ENCODE results near the gene ARHGAP36.
A peak's percentile ranks its signal among the peaks of the same experiment; 100 is the strongest.

The ARHGAP36 gene, protein sequence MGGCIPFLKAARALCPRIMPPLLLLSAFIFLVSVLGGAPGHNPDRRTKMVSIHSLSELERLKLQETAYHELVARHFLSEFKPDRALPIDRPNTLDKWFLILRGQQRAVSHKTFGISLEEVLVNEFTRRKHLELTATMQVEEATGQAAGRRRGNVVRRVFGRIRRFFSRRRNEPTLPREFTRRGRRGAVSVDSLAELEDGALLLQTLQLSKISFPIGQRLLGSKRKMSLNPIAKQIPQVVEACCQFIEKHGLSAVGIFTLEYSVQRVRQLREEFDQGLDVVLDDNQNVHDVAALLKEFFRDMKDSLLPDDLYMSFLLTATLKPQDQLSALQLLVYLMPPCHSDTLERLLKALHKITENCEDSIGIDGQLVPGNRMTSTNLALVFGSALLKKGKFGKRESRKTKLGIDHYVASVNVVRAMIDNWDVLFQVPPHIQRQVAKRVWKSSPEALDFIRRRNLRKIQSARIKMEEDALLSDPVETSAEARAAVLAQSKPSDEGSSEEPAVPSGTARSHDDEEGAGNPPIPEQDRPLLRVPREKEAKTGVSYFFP

DNA sequence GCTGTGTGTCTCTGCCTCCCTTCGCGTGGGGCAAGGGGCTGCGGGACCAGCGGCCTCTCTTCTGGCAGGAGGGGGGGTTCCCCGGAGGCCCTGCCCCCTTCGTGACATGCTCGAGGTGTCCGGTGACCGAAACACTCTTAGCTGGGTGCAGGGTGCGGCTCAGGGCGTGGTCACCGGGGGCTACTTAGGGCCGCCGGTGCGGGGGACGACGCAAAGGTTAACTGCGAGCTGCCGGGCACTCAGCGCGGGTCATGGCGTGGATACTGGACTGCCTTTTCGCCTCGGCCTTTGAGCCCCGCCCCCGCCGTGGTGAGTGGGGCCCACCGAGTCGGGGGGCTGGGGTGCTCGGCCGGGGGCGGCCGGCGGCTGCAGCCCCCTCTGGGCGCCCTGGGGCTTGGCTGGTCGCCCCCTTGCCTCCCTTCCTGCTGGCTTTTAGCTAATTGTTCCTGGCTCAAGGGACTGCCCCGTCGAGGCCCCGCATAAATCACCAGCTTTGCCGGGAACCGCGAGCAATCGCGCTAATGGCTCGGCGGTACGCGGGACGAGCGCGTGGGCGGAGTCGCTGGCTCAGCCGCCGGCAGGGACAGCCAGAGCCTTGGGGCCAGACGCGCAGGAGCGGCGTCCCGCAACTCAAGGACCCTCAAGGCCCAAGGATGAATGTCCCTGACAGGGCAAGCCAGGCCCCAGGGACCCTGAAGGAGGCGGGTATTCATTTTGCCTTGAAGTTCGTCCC is at the start of gene ARHGAP36:
Gene ARHGAP36, plus strand, starts transcription at position 211 of the 733 bp plus-strand sequence. CDS start 23,320 bp downstream, outside the sequence.
- DNase-seq = no peak

DNA sequence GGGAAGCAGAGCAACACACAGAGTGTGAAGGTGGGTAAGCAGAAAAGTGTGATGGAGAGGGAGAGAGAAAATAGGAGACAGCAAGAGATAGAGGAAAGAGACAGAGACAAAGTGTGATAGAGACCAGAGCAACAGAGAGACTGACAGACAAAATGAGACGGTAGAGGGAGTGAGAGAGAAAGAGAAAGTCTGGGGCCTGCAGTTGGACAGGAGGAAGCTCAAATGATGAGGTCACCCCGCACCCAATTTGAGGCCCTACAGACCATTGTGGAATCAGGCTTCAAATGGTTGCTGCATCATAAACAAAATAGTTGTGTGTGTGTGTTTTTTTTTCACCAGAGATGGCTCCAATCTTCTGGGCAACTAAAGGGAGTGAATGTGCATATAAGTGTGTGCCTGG is 48.0 kb upstream of the ARHGAP36 start:
- DNase-seq = no peak

DNA sequence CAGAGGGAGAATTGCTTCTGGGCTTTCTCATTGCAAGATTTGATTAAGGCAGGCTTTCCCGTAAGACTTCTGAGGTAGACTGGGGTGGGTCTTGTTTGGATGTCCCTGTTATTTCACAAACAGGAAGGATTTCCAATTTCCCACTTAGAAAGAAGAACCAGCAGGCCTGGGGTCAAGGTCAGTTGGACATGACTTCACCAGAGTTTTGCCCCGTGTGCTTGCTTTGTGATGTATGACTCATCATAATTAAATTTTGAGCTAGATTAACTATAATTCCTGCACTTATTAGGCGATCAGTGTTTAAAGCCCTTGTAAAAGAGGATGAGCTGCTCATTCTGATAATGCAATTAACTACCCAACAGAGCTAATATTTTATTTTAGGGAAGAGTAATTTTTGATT is 32.8 kb upstream of the ARHGAP36 start:
- DNase-seq = no peak

DNA sequence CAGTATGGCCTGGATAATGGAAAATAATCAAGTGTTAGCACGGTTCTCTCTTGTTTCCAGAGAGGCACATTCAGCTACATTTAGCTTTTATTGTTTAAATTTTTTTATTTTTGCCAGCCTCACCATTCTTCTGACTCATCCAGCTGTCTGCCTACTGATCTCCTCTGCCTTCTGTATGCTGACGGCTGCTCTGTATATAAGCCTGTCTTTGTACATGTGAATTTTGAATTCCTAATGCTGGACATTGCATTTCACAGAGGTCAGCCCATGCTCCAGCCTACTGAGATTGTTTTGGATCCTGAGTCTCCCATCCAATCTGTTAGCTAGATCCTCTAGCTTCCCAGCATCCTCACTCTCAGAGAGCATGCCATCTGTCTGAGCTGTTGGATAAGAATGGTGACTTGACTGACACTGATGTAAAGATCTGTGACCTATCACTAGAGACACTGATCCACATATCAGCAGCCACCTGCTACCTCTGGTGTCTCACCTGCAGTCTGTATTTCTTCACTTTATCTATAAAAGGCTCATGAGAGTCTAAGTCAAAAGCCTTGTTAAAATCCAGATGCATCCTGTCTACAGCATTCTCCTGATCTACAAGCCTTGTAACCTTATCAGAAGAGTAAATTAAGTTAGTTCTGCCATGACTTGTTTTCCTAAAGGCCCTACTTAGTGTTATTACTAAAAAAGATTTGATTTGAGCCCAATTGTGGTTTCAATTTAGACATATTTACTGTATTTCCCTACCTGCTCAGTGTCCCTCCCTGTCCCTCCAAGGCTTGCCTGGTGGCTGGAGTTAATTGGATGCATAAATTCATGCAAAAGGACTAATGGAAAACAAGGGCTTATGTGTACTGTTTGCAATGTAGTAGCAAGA is 25.6 kb upstream of the ARHGAP36 start:
- DNase-seq = no peak

DNA sequence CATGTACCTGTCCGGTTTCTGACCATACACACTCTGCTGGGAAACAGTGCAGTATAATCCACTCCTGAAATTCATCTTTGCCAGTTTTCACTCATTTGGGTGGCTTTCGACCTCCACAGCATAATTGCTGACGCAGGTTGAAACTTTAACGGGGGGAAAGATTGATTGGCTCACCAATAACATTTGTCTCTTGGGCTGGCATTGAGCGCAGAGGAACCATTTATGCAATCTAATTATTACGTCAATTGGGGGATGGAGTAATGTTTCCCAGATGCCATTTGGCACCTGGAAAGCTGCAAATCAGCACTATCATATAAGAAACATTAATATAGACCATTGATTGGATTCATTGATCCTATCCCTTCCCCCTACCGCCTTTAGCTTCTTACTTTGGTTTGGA is 24.1 kb upstream of the ARHGAP36 start:
- no peak for DNase-seq

DNA sequence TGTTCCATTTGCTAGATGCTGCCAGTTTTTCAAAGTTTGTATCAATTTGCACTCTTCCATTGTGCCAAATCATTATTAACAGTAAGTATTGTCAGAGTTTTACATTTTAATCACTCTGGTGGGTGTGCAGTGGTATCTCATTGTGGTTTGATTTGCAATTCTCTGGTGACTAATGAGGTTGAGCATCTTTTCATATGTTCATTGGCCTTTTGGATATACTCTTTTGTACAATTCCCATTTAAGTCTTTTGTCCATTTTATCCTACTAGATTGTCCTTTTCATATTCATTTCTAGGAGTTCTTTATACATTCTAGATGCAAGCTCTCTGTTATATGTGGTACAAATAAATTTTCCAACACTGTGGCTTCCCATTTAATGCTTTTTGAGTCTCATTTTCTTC is 17.4 kb upstream of the ARHGAP36 start:
- DNase-seq = no peak

DNA sequence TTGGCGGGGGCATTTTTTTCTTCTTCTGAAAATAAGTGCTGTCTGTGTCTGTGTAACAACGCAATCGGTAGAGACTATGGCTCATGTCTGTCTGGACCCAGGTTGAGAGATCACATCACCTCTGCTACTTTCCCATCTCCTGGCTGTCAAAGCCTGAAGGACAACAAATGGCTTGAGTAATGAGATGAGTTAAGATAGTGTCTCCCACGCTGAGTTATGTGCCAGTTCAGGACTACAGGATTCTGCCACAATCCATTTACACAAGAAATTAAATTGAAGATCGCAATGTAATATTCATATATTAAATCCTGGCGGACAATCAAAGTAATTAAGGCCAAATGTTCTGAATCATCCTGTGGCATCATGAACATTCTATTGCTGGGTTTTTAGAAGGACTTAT is 16.5 kb upstream of the ARHGAP36 start:
- DNase-seq = no peak

DNA sequence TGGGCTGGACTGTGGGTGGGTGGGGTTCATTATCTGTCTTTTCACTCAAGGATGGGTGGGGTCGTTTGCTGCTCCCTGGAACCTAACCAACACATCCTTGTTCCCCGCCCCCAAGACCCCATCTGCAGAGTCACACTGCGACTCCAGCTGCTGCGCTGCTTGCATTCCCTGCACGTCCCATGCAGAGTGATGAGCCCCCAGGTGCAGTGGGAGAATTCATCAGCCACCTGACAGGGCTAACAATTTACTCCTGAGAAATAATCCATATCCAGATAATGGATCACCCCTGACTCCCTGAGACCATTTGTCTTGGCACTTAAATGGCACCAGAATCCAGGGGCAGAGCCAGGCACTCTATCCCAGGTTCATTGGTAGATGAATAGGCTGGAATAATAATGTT is 12.4 kb upstream of the ARHGAP36 start:
- DNase-seq = no peak

DNA sequence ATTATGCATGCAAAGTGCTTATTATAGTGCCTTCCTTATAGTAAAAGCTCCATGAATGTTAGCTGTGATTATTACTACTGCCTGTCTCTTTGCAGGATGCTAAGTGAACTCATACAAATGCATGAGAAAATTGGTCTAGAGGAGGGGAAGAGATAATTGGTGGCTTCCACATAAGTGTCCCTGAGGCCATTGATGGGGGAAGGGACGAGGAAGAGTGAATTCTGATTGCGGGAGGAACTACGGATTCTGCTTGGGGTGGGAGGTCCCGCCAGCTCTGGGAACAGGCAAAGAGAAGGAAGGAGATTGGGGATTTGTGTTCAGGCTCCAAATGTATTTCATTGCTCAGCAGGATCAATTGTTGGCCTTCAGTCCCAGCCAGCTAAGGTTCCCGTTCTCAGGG is 11.6 kb upstream of the ARHGAP36 start:
- no peak for DNase-seq

DNA sequence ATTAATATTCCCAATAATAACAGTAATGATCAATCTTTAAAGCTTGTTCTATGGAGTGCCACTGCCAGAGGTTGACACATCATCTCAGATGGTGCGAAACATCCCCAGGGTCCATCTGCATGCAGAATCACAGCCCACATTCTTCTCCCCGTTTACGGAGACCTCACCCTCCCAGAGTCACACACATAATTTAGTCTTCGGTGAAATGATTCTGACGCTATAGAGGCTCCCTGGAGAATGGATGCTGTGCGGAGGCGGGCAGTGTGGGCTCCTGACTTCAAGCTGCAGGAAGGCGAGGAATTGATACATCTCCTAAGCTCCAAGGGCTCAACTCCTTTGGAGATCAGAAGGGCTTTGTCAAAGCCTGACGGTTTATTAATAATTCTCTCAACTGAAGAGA is 11.0 kb upstream of the ARHGAP36 start:
- no peak for DNase-seq

DNA sequence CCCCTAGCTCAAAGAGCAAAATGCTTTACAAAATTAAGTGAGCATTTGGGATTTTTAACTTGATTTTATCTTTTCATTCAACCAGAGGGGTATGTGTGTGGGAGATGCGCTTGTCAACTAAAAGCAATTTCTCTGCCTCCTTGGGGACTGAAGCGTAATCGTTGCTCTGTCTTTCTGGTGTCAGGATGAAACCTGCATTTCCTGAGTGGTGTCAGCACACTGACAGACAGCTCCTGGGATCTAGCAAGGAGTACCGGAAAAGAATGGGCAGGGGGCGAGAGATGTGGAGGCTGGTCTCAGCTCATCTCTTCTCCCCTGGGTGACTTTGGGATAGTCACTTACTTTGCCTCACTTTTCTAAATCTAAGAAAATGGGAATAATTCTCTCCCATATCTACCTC is 5.1 kb upstream of the ARHGAP36 start:
- no peak for DNase-seq

DNA sequence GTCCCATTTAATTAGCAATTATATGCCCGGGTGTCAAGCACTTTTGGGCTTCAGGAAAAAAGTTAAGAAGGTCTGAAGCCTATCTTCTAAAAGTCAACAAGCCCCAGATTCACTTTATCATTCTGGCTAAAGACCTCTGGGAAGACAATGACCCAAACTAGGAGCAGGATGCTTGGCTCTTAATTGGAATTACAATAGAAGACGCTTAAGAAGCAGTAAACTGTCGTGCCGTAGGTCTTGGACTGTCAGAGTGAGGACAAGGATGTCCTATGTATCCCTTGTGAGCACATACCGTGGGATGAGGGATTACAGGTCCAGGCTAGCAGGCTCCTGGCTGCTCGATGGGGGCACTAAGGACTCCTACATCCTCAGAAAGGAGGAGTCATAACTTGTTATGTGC is 3.2 kb upstream of the ARHGAP36 start:
- no peak for DNase-seq

DNA sequence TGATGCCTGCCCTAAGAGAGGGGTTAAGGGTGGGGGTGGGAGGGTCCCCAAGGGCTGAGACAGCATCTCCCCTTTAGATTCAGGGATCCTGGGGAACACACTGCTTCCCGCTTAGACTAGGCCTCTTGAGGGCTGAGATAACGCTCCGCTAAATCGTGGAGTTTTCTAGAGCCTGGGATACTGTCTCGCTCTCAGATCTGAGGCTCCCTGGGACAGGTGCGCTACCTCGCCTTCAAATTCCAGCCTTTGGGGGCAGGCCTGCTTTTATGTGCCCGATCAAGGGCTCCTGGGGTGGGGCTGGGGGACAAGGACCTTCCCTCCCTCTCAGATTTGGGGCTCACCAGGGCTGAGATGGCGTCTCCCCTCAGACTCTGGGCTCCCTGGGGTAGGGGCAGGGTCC is 440 bp upstream of the ARHGAP36 start:
- DNase-seq = no peak

DNA sequence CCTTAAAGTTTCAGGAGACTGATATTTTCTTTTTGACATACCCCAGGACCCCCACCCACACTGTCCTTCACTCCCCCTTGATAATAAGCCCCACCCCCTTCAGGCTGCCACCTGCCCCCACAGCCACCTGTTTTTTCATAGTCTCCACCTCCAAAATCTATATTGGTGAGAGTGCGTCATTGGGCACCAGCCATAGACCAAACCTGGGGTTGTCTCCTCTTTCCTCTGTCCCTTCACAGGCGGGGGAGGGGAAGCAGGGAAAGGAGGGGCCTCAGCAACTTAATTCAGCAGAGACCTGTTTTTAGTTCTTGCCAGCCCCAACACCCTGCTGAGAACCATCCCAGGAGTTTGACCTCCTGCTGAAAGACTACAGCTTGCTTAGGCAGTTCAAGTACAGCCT is 1.1 kb downstream of the ARHGAP36 start:
- DNase-seq = no peak

DNA sequence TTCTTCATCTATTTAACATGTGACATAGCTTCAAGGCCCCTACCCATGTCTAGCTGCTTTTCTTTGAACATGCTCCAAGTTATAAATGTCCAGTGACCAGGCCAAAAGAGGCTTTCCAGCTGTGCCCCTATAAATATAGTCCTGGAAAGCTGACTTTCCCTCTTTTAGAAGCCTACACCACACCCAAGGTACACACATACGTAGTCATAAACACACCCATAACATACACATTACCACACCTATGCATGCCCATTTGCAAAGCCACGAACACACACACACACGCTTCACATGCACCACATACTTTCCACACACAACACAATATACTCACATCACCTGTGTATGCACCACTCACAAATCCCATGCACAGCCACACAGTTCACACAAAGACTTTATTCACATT is 2.0 kb downstream of the ARHGAP36 start:
- no peak for DNase-seq

DNA sequence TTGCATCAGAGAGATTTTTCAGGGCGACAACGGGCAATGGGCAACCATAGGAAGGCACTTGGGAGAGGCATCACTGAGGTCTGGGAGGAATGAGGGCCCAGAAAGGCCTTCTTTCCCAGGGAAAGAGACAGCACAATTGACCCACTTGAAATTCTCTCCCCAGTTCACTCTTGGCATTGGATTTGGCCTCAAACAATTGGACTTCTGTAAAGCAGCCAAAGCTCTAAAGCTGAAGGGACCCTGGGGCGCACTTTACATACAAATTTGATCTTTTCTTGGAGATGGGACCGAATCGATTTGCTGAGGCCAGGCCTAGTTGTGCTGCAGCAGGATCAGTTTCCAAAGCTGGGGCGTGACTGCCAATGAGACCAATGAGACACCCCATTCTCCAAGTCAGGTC is 3.2 kb downstream of the ARHGAP36 start:
- DNase-seq = no peak

DNA sequence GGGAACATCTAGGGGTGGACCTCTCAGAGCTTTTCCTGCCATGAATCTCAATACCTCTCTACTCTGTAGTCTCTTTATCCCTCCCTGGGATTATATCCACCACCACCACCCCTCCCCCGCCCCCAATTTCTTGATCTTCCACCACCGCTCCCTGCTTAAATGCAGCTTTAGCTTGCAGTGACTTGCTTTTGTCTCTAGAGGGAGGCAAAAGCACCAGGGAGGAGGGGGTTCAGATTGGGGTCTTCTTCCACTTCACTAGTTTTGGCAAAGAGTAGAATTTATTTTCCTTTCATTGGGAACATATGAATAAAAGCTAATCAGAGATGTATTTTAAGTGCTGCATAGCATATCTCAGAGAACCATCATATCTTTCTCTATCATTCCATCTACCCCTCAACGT is 5.5 kb downstream of the ARHGAP36 start:
- DNase-seq = no peak

DNA sequence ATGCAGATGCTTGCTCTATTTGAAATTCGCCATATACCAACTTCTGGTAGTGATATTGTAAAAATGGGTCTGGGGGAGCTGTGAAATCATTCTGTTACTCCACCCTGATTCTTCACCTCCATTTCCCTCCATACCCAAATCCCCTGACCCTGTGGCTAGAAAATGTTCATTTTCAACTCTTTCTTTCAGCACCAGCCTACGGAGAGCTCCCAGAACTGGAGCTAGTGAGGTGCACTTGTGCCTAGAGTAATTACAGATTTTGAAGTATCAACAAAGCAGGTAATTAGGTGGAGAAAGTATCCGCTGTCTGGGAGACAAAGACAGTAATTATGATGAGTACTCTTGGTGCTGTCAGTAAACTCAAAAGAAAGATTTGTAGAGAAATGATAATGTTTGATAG is 8.1 kb downstream of the ARHGAP36 start:
- DNase-seq = no peak

DNA sequence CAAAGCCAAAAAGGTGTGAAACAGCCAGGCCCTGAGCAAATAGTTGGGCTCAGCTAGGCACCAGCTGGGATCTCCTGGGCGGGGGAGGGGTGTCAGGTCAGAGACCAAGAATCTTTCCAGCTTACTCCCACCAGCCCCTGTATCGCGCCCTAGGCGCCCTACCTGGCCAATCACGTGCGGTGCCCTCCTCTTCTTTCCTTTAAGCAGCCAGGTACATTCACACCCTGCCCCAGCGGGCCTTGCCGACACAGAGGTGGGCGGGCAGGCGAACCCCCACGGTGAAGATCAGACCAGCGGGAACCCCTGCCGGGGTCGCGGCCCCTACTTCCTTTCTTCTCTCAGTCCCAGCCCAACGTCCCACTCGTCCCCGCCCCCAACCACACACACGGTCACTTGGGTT is 9.1 kb downstream of the ARHGAP36 start:
- no peak for DNase-seq

DNA sequence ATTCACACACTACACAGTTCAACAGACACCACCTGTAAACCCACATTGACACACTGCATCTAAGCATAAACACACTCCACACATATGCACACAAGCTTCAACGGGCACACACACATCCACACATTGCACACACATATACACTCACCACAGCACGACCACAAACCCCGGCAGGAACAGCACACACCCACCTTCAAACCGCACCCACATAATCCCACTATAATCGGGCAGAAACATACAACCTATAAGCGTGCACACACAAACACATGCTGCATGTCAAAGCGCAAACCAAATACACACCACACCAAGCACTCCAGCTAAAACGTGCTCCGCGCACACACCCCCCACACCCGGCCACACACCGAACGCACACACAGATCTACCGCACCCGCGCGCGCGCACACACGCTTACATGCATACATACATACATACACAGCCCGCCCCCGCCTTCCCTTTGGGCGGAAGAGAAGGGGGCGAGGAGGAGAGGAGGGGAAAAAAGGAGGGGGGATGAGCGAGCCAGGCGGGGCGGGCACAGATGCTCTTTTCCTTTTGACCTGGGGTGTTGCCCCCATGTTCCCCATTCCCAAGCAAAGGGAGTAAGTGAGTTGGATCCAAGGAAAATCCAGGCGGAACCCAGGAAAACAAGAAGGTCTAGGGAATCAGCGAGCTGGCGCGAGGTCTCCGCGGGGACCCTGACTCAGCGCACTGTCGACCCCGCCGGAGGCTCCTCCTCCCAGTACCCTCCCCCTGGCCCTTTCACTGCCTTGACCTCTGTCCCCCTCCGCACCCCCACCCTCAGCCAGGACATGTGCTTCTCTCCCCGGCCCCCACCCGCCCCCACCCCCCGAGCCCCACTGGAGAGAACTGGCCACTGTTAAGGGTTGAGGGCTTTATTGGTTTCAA is 9.9 kb downstream of the ARHGAP36 start:
- no peak for DNase-seq

DNA sequence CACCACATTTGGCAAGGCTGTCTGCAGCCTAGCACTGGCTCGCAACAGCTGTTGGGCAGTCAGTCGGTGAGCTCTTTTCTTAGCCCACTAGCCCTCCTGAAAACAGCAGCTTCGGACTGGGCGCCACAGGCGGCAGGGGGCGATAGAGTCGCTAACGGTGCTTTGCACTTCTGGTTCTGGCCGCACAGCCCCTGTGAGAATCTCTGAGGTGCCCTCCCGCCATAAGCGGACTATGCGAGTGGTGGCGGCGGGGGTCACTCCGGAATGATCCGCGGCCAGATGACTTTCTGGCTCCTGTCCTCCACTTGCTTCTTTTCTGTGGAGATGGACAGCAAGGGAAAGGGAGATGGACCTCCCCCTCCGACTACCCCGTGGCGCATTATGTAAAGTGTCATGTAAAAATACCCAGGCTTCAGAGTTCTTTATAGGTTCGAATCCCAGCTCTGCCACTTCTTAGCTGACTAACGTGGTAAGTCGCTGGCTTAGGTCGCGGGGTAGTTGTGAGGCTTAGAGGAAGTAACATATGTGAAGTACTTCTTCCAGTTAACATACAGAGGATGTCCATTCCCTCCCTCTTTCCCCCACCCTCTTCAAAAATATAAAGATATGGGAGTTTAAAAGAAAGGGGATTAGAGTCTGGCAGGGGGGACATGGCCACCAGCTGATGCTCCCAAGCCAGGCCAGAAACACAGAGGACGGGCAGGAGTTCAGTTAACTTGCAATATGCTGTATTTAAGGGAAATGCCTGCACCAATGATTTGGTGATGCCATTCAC is 11.0 kb downstream of the ARHGAP36 start:
- DNase-seq = peak; percentile 51 to 55
